Spleen (tissue), 11 donors: ENCODE data around the gene PDGFRB. TPM values are rescaled to one million over a fixed set of nuclear protein-coding genes. Genes with fewer than 3 reads are reported as not detected.

Source experiments
- DNase-seq: peaks from one replicate; pipeline ENCODE4 v3.0.0-alpha.2; 2020
- H3K27ac ChIP-seq, 8 donors: fragments of 200-600 bp; sonication (generic) in 7 of 8; 1 replicate in 4 of 8; 2 replicates in 4 of 8; pipeline versions ENCODE4 v1.5.0 to v1.8.0; 2016 to 2021; ENCODE audit warnings: inconsistent platforms in 4 of 8, mild to moderate bottlenecking in 4 of 8, moderate library complexity in 1 of 8
- H3K27me3 ChIP-seq, 7 donors: fragments of 200-600 bp; sonication (generic) in 6 of 7; replicated peaks in 1 of 7; 1 replicate in 4 of 7; 2 replicates in 3 of 7; pipeline versions ENCODE4 v1.5.0 to v1.8.0; 2016 to 2021; ENCODE audit warnings: inconsistent platforms in 3 of 7, mild to moderate bottlenecking in 1 of 7
- H3K36me3 ChIP-seq, 6 donors: fragments of 200-600 bp; sonication (generic) in 5 of 6; 1 replicate in 4 of 6; 2 replicates in 2 of 6; pipeline versions ENCODE4 v1.5.0 to v1.8.0; 2016 to 2021; ENCODE audit warnings: inconsistent platforms in 2 of 6
- H3K4me1 ChIP-seq, 6 donors: fragments of 200-600 bp; sonication (generic) in 5 of 6; 1 replicate in 3 of 6; 2 replicates in 3 of 6; pipeline versions ENCODE4 v1.5.0 to v1.8.0; 2016 to 2021; ENCODE audit warnings: inconsistent platforms in 3 of 6
- H3K4me3 ChIP-seq, 8 donors: fragments of 200-600 bp; sonication (generic) in 7 of 8; 1 replicate in 4 of 8; 2 replicates in 4 of 8; pipeline versions ENCODE4 v1.5.0 to v1.8.0; 2016 to 2021; ENCODE audit warnings: inconsistent platforms in 4 of 8, mild to moderate bottlenecking in 4 of 8, moderate library complexity in 2 of 8
- H3K9me3 ChIP-seq, 8 donors: fragments of 200-600 bp; sonication (generic) in 7 of 8; 1 replicate in 4 of 8; 2 replicates in 4 of 8; pipeline versions ENCODE4 v1.5.0 to v1.8.0; 2016 to 2021; ENCODE audit warnings: inconsistent platforms in 4 of 8
- POLR2A ChIP-seq, 3 donors: fragments of 450-650 bp; IDR thresholded peaks; one replicate each; pipeline ENCODE4 v1.5.1; 2017; ENCODE audit warnings: antibody characterized with exemption in 3 of 3, mild to moderate bottlenecking in 1 of 3
- POLR2AphosphoS5 ChIP-seq, 3 donors: sonication (generic); formaldehyde crosslinking; IDR thresholded peaks; one replicate each; pipeline ENCODE4 v1.5.1; 2017; ENCODE audit warnings: antibody characterized with exemption in 3 of 3
- WGBS, 5 donors: extraction: QIAGEN DNeasy Blood & Tissue Kit in 3 of 5; methylation state at CpG; one replicate each; pipeline versions ENCODE4 v1.1.5 to v1.1.7; 2013 to 2018; 5-methylcytosine and 5-hydroxymethylcytosine counted together
- intact Hi-C: fragments of 100-400 bp; cut with DNase I; formaldehyde crosslinking; loops from one replicate; pipeline ENCODE4 v1.15.0; 2023; ENCODE audit warnings: low total_unique reads
- polyA plus RNA-seq, 3 donors: library from polyadenylated mRNA; stranded (reverse); fragments of 200-250 nt; gene quantifications; one replicate each; pipeline ENCODE4 v1.2.1, GENCODE V29; 2013
- total RNA-seq, 7 donors: library from RNA; depleted of rRNA in 3 of 7; stranded (reverse); fragments of >200 nt in 3 of 7; fragmentation: NEBNext Ultra II Directional in 4 of 7; extraction: Animal tissue kit (Norgen Biotek cat#: 25700) in 4 of 7; gene quantifications; one replicate each; pipeline versions ENCODE4 v1.1.0 to v1.2.1, GENCODE V29; 2016 to 2021
- TF ChIP-seq, protein P1 (sequence below), 11 experiments: fragments of 200-600 bp in 7 of 11; fragments of 450-650 bp in 4 of 11; sonication (generic) in 4 of 11; IDR thresholded peaks in 8 of 11; conservative IDR thresholded peaks in 3 of 11; 1 replicate in 7 of 11; 2 replicates in 4 of 11; pipeline versions ENCODE4 v1.4.0 to v1.8.0; 2016 to 2021; ENCODE audit warnings: antibody characterized with exemption in 11 of 11, inconsistent platforms in 4 of 11, mild to moderate bottlenecking in 1 of 11
- donor health status: healthy with polysubstance abuse.
- donor health status: DM: no; HTN: no; CAD: no; lungs with moderate emphysema.
- donor health status: DM: no; HTN: no; CAD: no.
- donor health status: Bipolar disorder and iron deficiency.
- donor health status: healthy.
- donor health status: DM: no; HTN: no; CAD: no.
- donor health status: DM: yes; HTN: yes; CAD: no.

PDGFRB gene
- total and polyA plus RNA-seq, 10 donors = 12.8 to 144 (median 88.5) TPM

DNA sequence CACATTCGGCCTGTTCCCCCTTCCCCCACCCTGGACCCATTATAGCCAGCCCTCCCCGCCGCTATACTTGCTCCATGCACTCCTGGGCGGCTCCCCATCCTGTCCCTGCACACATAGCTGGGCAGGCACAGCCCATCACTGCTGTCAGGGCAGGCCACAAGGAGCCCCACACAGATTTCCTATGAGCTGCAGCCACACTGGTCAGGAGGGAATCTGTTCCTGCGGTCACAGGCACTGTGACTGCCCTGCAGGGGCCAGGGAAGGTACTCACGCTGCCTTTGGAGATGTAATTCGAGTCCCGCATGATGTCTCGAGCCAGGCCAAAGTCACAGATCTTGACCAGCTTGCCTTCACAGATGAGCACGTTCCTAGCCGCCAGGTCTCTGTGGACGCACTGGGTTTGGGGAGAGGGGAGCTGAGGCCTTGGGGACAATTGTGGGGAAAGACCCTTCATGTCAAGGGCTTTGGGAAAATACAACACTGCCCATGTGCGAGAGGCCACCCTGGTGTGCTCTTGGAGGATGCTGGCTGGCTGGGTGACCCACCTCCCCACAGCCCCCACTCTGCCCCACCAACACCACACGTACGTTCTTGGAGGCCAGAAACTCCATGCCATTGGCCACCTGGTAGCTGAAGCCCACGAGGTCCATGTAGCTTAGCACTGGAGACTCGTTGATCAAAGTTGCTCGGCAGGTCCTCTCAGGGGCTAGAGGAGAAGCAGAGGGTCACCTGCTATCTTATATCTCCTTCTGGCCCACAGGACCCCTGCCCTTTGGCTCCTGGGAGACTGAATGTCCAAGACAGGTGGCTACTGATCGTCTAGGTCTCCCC lies 34.8 kb downstream of the PDGFRB start:
- no peak overlapping the region for H3K4me3 ChIP-seq
- peak overlapping the region in 1 of 8 donors; percentile 14 for H3K27ac ChIP-seq
- H3K4me1 ChIP-seq = peaks cover 0 to 26% (median 6%) of the 10 kb centered on the region in 6 donors
- H3K36me3 ChIP-seq = peaks cover 0 to 93% (median 0%) of the 10 kb centered on the region in 6 donors
- no peaks in the 10 kb centered on the region for H3K9me3 ChIP-seq
- TF ChIP-seq, protein P1, sequence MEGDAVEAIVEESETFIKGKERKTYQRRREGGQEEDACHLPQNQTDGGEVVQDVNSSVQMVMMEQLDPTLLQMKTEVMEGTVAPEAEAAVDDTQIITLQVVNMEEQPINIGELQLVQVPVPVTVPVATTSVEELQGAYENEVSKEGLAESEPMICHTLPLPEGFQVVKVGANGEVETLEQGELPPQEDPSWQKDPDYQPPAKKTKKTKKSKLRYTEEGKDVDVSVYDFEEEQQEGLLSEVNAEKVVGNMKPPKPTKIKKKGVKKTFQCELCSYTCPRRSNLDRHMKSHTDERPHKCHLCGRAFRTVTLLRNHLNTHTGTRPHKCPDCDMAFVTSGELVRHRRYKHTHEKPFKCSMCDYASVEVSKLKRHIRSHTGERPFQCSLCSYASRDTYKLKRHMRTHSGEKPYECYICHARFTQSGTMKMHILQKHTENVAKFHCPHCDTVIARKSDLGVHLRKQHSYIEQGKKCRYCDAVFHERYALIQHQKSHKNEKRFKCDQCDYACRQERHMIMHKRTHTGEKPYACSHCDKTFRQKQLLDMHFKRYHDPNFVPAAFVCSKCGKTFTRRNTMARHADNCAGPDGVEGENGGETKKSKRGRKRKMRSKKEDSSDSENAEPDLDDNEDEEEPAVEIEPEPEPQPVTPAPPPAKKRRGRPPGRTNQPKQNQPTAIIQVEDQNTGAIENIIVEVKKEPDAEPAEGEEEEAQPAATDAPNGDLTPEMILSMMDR (IDR thresholded peaks at IDR 0.05 in 8 of 11, conservative IDR thresholded peaks at IDR 0.05 in 3 of 11) = no peak
- TF ChIP-seq POLR2AphosphoS5 (IDR thresholded peaks at IDR 0.05) (peak in 2 of 3 donors; percentile 6 to 10), POLR2A (IDR thresholded peaks at IDR 0.05) (no peak)
- no peak for DNase-seq
- intact Hi-C loops = no loop called here
- H3K27me3 ChIP-seq = no peaks in the 10 kb centered on the region
- WGBS, 5 donors = 80 to 89% (median 86%) methylated on average over 18 to 19 of the region's 19 CpGs

DNA sequence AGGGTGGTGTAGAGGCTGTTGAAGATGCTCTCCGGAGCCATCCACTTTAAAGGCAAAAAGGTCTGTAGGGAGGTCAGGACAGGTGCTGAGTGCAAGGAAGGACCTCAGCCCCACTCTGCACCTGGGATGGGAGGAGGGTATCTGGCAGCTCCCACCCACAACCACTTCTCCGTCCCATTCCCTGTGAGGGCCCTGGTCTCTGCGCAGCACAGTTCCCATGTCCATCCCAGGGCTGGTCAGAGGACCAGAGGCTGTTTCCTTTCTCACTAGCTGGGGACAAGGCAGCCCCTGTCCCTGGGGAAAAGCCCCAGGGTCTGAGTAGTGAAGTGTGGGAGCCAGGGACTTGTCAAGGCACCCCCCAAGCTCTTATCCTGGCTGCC lies 35.6 kb downstream of the PDGFRB start:
- no peak for TF ChIP-seq POLR2AphosphoS5 (IDR thresholded peaks at IDR 0.05)
- no peak for TF ChIP-seq POLR2A (IDR thresholded peaks at IDR 0.05)
- TF ChIP-seq, protein P1 (IDR thresholded peaks at IDR 0.05 in 8 of 11, conservative IDR thresholded peaks at IDR 0.05 in 3 of 11) = no peak
- DNase-seq = no peak
- no peaks in the 10 kb centered on the region for H3K27me3 ChIP-seq
- no peaks in the 10 kb centered on the region for H3K9me3 ChIP-seq
- H3K27ac ChIP-seq = no peak overlapping the region
- H3K4me3 ChIP-seq = no peak overlapping the region
- intact Hi-C loops = no loop called here
- H3K36me3 ChIP-seq = peaks cover 0 to 92% (median 0%) of the 10 kb centered on the region in 6 donors
- WGBS, 5 donors = 76 to 98% (median 94%) methylated on average over 3 of the region's 3 CpGs
- peaks cover 0 to 26% (median 6%) of the 10 kb centered on the region in 6 donors for H3K4me1 ChIP-seq

DNA sequence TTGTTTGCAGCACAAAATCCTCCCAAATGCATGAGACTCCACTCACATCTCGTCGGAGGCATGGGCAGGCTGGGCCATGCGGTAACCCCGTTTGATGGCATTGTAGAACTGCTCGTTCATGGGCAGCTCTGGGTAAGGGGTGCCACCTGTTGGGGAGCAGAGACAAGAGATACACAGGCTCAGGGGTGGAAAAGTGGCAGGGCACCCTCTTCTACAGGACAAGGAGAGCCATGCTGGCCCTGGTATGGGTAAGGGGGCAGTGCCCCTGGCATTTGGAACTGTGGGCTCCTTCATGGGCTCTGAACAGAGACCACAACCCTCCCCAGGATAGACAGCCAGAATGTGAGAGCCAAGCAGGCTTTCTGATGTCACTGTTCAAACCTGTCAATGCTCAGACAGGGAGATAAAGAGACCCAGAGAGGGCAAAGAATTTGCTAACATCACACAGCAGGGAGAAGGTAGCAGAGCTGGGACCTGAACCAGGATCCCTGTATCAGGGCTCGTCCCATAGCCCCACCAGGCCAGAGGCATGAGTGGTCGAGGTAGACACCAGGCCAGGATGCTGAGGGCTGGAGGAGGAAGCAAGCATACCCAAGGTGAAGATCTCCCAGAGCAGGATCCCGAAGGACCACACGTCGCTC lies 36.1 kb downstream of the PDGFRB start:
- peaks cover 0 to 94% (median 0%) of the 10 kb centered on the region in 6 donors for H3K36me3 ChIP-seq

More for the DNA sequence above, 36.1 kb downstream of the PDGFRB start:
- TF ChIP-seq POLR2AphosphoS5 (IDR thresholded peaks at IDR 0.05) (no peak), POLR2A (IDR thresholded peaks at IDR 0.05) (no peak)
- TF ChIP-seq, protein P1 (IDR thresholded peaks at IDR 0.05 in 8 of 11, conservative IDR thresholded peaks at IDR 0.05 in 3 of 11) = no peak
- Histone ChIP-seq H3K27ac (no peak overlapping the region), H3K27me3 (no peaks in the 10 kb centered on the region), H3K4me1 (peaks cover 0 to 25% (median 6%) of the 10 kb centered on the region in 6 donors), H3K9me3 (no peaks in the 10 kb centered on the region), H3K4me3 (no peak overlapping the region)
- WGBS, 5 donors = 67 to 78% (median 68%) methylated on average over 10 of the region's 10 CpGs
- intact Hi-C loops = no loop called here
- DNase-seq = peak; percentile 63
